T-helper 1 cell treated with Interleukin-12 subunit alpha and Interleukin-12 subunit beta and Interleukin-4 antibody, amounts not matched to agents 30 μg/mL and 1 μg/mL, for 36 hours (primary cell): ENCODE data around the gene HOMEZ.
"Not testable (repeated sequence)": the region's sequence is repeated elsewhere in the genome, so short reads cannot be mapped to it uniquely, and the experiment has no call there.

Experiments used
- H3K27ac Mint-ChIP-seq: one replicate; pipeline ENCODE4 v1.8.0; 2021; ENCODE audit warnings: mild to moderate bottlenecking, mixed read lengths
- H3K27me3 Mint-ChIP-seq: one replicate; pipeline ENCODE4 v1.8.0; 2021; ENCODE audit warnings: low read depth, mixed read lengths
- H3K36me3 Mint-ChIP-seq: one replicate; pipeline ENCODE4 v1.8.0; 2021; ENCODE audit warnings: low read depth, mixed read lengths
- H3K4me1 Mint-ChIP-seq: one replicate; pipeline ENCODE4 v1.8.0; 2021; ENCODE audit warnings: low read depth, mixed read lengths
- H3K4me3 Mint-ChIP-seq: one replicate; pipeline ENCODE4 v1.8.0; 2021; ENCODE audit warnings: mild to moderate bottlenecking, moderate library complexity, mixed read lengths
- H3K9me3 Mint-ChIP-seq: one replicate; pipeline ENCODE4 v1.8.0; 2021; ENCODE audit warnings: mixed read lengths

HOMEZ gene

DNA sequence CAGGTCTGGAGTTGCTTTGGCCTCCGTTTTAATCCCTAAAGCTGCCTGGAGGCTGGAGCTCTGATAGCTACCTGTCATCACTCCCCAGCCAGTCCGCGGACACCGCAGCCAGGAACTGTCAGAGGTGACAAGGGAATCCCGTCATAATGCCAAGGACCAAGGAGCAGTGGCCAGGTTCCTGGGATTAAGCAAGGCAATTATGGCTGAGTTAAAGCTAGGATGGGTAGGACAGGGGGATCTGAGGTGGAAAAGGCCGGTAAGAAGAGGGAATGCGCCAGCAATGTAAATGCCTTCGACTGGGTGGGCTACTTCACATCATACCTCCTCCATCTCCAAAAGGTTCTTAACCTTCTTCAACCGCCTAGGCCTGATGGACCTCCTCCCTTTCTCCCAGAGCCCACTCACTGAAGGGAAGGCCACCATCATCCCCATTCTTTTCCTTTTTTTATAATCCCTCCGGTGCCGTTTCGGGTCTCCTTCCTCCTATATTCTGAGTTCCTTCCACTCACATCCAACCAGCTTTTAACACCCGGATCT is 14.8 kb upstream of the HOMEZ start:
- Mint-ChIP-seq H3K4me1 (peaks cover 18% of the 10 kb centered on the region), H3K4me3 (peak overlapping the region; percentile 93), H3K36me3 (peaks cover 7% of the 10 kb centered on the region), H3K27me3 (no peaks in the 10 kb centered on the region), H3K9me3 (no peaks in the 10 kb centered on the region), H3K27ac (peak overlapping the region; percentile 93)

DNA sequence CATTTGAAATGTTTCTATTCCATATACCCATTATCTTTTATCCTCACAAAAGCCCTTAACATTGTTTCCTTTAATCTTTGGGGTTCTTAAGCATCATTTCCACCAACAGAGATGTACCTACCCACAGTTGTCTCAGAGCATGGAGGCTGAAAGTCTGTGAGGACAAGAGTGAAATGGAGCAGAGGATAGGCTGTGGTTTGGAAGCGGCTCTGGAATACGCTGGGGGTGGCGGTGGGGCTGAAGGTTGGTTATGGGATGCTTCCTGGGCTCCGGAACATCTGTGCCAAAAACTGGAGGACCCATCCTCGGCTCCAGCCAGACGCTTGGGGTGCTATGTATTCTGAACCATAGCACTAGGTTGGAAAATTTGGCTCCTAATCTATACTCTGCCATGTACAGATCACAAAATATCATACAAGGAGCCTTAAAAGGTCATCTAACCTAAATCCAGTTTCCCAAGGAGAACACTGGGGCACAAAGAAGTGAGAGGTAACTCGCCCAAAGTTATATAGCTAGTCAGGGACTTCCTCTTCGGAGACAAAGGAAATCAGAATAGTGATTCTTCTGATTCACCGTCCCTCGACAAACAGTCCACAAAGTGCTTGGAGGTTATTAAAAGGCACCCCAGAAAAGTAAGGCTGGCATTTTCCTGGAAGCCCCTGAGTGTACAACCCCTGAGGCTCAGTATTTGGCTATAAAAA is 14.2 kb upstream of the HOMEZ start:
- peaks cover 7% of the 10 kb centered on the region for H3K36me3 Mint-ChIP-seq
- H3K4me3 Mint-ChIP-seq, result peak overlapping the region; percentile 93
- H3K27ac Mint-ChIP-seq, result peak overlapping the region; percentile 93
- no peaks in the 10 kb centered on the region for H3K27me3 Mint-ChIP-seq
- H3K4me1 Mint-ChIP-seq, result peaks cover 22% of the 10 kb centered on the region
- no peaks in the 10 kb centered on the region for H3K9me3 Mint-ChIP-seq

DNA sequence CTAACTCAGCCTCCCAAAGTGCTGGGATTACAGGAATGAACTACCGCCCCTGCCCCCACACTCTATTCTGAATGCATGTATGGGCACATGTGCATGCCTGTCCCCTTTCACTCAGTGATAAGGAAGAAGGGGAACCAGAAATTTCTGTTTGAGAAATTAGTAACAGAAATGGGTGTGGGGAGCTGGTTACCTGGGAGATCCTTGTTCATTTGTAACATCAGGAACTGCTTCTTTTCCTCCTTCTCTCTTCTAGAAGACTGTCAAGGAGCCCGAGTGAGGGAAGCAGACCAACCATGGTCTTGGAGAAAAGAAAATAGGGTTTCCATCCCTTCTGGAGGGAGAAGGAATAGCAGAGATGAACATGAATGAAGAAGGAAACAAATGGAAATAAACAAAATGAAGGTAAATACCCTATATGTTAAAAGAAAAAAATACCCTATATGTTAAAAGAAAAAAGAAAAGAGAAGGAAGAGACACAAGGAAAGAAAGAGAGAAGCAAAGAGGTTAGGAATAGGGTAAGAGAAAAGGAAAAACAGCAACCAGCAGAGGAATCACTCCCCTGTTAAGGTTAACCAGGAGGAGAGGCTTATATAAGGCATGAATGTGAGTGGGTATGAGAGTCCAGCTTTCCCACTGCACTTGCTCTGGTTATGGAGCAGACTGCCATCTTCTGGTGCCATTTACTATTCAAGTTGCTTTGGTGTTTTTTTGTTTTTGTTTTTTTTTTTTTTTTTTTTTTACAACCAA is 13.5 kb upstream of the HOMEZ start:
- peak overlapping the region; percentile 23 for H3K27ac Mint-ChIP-seq
- H3K36me3 Mint-ChIP-seq, result peaks cover 7% of the 10 kb centered on the region
- H3K9me3 Mint-ChIP-seq, result no peaks in the 10 kb centered on the region
- peaks cover 25% of the 10 kb centered on the region for H3K4me1 Mint-ChIP-seq
- peak overlapping the region; percentile 31 for H3K4me3 Mint-ChIP-seq
- H3K27me3 Mint-ChIP-seq, result no peaks in the 10 kb centered on the region

DNA sequence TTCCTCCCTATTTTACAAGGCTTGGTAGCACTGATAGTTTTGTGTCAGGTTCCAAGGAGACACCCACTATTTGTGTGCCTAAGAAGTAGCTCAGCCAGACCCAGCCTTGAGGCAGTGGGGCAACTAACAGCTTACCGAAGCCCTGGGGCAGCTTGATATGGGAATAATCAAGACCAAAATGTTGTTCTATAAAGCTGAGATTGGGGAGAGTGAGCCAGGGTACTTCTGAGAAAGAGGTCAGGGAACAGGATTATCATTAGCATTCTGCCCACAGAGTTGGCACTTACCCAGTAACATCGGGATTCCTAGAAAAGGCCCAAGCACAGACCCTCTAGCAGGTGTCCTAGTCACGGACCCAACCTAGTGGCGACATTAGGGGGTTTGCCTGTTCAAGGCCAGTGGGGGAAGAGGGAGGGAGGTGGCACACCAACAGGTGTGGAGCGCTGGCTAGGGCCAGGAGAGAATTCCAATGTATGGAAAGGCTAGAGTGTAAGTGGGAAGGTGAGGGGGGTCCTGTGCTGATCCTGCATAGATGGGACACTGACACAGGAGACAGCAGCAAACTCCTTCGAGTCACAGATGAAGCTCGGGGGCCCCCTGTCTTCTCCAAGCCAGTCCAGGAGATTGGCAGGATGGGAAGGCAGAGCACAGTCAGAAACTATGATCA is 11.8 kb upstream of the HOMEZ start:
- Mint-ChIP-seq H3K9me3 (no peaks in the 10 kb centered on the region), H3K4me3 (no peak overlapping the region), H3K27me3 (no peaks in the 10 kb centered on the region), H3K4me1 (peaks cover 22% of the 10 kb centered on the region), H3K27ac (no peak overlapping the region), H3K36me3 (peaks cover 7% of the 10 kb centered on the region)

DNA sequence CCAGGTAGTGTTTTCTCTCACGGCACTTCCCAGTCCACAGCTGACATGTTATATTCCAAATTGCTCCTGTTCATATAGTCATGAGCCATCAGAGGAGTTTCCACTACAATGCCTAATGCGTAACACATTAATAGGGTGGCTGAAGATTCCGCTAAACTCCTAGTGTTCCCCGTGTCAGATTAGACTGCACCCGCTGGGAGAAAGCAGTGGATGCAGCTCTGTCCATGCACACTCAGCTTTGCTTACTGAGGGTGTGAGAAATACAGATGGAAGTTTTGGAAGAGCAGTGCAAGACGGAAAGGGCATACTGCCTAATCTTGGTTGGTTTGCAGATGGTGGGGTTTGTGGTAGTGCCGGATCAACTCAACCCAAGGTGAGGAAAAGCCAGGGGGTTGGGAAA is 11.2 kb upstream of the HOMEZ start:
- Mint-ChIP-seq H3K27me3 (no peaks in the 10 kb centered on the region), H3K4me1 (peaks cover 20% of the 10 kb centered on the region), H3K36me3 (peaks cover 7% of the 10 kb centered on the region), H3K27ac (no peak overlapping the region), H3K4me3 (no peak overlapping the region), H3K9me3 (no peaks in the 10 kb centered on the region)

DNA sequence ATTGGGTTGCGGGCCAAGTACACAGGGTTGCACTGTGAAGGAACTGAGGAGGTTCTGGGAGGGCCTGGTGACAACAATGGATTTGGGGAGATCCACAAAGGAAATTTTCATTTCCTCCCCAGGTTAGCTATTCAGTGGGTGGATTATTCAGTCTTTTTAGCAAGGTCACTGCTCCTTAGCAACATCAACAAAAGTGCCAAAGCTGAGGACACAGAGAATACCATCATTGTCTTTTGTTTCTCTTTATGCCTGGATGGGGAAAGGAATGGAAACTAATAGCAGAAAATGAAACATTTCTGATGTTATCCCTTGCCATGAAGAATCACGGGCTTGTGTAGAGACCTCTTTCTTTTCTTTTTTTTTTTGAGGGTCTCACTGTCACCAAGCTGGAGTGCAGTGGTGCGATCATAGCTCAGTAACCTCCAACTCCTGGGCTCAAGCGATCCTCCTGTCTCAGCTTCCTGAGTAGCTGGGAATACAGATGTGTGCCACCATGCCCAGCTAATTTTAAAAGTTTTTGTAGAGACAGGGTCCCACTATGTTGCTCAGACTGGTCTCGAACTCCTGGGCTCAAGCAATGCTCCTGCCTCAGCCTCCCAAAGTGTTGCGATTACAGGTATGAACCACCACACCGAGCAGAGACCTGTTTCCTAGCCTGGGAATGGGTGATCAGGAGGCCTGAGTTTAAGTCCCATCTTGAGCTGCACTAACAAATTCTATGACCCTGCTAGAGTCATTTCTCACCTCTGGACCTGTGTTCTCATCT is 10.3 kb upstream of the HOMEZ start:
- peaks cover 20% of the 10 kb centered on the region for H3K4me1 Mint-ChIP-seq
- H3K9me3 Mint-ChIP-seq, result no peaks in the 10 kb centered on the region
- no peaks in the 10 kb centered on the region for H3K27me3 Mint-ChIP-seq
- H3K4me3 Mint-ChIP-seq, result no peak overlapping the region
- peaks cover 7% of the 10 kb centered on the region for H3K36me3 Mint-ChIP-seq
- no peak overlapping the region for H3K27ac Mint-ChIP-seq

DNA sequence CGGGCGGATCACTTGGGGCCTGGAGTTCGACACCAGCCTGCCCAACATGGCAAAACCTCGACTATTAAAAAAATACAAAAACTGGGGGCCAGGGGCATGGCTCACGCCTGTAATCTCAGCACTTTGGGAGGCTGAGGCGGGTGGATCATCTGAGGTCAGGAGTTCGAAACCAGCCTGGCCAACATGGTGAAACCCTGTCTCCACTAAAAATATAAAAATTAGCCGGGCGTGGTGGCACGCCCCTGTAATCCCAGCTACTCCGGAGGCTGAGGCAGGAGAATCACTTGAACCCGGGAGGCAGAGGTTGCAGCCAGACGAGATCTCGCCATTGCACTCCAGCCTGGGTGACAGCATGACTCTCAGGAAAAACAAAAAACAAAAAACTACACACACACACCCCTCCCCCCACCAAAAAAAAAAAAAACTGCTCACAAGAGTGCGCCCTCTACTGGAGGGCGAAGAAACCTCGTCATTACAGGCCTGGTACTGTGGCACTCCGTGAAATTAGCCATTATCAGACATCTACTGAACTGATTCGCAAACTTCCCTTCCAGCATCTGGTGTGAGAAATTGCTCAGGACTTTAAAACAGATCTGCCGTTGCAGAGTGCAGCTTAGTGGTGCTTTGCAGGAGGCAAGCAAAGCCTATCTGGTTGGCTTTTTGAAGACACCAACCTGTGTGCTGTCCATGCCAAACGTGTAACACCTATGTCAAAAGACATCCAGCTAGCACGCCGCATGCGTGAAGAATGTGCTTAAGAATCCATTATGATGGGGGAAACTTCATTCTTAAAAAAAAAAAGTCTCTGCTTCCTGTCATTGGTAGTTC is 9.0 kb upstream of the HOMEZ start:
- Mint-ChIP-seq H3K27me3 (no peaks in the 10 kb centered on the region), H3K4me1 (peaks cover 16% of the 10 kb centered on the region), H3K9me3 (no peaks in the 10 kb centered on the region), H3K4me3 (no peak overlapping the region), H3K27ac (peak overlapping the region; percentile 59), H3K36me3 (peaks cover 7% of the 10 kb centered on the region)

DNA sequence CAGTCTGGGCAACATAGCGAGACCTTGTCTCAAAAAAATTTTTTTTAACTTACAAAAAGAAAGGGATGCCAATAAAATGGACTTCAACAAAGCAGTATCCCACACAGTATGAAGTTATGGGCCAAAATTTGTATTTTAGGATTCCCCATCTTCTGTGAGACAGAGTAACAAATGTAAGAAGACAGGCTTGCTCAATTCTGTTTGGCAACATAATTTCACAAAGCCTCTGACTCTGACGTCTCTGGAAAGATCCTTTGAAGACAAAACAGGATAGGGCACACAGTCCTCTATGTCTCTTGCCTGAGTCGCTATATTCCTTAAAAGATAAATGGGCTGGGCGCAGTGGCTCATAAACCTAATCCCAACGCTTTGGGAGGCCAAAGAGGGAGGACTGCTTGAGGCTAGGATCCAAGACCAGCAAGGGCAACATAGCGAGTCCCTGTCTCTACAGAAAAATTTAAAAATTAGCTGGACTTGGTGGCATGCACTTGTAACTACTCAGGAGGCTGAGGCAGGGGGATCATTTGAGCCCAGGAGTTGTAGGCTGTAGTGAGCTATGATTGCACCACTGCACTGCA is 1.1 kb upstream of the HOMEZ start:
- Mint-ChIP-seq H3K4me3 (peak overlapping the region; percentile 97), H3K4me1 (peaks cover 21% of the 10 kb centered on the region), H3K9me3 (no peaks in the 10 kb centered on the region), H3K27me3 (peaks cover 4% of the 10 kb centered on the region), H3K36me3 (no peaks in the 10 kb centered on the region), H3K27ac (peak overlapping the region; percentile 94)

DNA sequence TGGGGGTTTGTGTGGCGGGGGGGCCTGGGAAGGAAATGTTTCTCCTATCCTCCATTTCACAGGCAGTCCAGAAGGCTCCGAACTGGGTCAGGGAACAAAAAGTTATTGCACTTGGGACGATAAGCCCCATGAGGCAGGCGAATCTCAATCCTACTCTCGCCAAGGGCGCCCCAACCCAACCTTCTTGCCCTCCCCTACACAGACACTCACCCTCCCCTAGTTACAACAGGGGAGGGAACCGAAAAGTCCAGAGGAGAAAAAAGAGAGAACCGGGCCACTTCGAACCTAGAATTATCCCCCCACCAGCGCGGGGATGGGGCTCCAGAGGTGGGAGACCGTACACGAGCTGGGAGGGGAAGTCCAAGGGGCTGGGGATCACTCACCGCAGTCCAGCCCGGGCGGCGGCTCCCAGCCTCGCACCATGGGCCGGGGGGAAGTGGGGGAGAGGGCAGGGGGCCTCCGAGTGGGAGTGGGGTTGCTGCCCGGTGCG is 357 bp downstream of the HOMEZ start:
- Mint-ChIP-seq H3K36me3 (no peaks in the 10 kb centered on the region), H3K9me3 (no peaks in the 10 kb centered on the region), H3K27ac (peak overlapping the region; percentile 86), H3K27me3 (peaks cover 4% of the 10 kb centered on the region), H3K4me1 (peaks cover 21% of the 10 kb centered on the region), H3K4me3 (peak overlapping the region; percentile 97)

DNA sequence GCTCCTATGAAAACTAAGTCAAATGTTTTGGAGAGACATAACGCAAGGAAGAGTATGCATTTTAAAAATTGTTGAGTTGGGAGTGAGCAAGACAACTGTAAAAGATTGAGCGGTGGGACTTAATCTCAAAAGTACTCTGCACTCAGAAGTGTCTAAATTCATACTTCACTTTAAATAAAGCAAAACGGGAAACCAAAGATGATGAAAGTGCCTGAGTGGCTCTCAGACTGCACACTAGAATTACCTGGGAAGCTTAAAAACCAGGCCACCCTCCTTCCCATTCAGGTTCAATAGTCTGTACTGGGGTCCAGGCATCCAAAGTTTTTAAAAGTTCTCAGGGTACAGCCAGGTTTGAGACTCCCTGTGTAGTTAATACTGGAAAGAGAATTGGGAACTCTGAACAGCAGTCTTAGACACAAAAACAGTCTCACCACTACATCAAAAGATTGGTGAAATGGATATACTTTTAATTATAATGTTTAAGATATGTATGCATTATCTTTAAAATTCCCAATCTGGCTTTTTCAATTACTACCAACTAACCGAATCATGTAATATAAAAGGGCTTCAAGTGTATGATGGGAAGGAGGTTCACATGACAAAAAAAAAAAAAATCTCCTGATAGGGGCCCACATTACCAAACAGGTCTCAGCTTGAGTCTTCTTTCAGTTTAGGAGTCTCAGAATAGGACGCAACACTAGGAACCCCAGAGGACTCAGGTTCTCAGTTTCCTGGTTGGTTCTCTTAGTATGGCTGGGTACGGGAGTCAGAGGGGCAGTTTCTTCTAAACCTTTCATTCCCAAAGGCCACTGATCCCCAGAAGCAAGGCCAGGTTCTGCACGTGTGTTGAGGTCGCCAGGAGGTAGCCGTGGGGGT is 1.0 kb downstream of the HOMEZ start:
- Mint-ChIP-seq H3K9me3 (no peaks in the 10 kb centered on the region), H3K27me3 (peaks cover 4% of the 10 kb centered on the region), H3K27ac (peak overlapping the region; percentile 86), H3K36me3 (no peaks in the 10 kb centered on the region), H3K4me1 (peaks cover 21% of the 10 kb centered on the region), H3K4me3 (peak overlapping the region; percentile 97)

DNA sequence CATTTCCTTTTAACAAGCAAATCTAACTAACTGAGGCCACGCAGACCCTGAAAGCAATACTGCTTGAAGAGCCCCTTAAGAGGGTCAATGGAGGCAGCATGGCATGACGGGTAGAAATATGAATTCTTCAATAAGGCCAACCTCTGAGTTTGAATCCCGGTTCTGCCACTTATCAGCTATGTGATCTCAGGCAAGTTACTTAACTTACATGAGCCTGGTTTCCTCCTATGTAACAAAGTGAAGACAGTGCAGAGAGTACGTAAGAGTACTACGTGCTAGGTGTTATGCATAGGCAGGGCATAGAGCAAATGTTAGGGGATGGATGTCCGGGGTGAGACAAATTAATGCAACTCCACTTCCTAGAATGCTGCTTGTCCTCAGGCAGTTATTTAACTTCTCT is 4.7 kb downstream of the HOMEZ start:
- no peak overlapping the region for H3K27ac Mint-ChIP-seq
- H3K9me3 Mint-ChIP-seq, result no peaks in the 10 kb centered on the region
- no peaks in the 10 kb centered on the region for H3K27me3 Mint-ChIP-seq
- peaks cover 13% of the 10 kb centered on the region for H3K4me1 Mint-ChIP-seq
- H3K4me3 Mint-ChIP-seq, result no peak overlapping the region
- no peaks in the 10 kb centered on the region for H3K36me3 Mint-ChIP-seq

DNA sequence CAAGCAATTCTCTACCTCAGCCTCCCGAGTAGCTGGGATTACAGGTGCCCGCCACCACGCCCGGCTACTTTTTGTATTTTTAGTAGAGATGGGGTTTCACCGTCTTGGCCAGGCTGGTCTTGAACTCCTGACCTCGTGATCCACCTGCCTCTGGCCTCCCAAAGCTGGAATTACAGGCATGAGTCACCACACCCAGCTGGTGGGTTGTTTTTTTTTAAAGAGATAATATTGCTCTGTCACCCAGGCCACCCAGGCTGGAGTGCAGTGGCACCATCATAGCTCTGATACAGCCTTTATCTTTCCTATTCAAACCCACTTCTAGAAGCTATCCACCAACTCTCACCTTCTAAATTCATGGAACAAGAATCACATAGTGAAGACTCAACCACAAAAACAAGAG is 8.0 kb downstream of the HOMEZ start:
- H3K27ac Mint-ChIP-seq, H3K27me3 Mint-ChIP-seq, H3K4me3 Mint-ChIP-seq, H3K36me3 Mint-ChIP-seq, H3K4me1 Mint-ChIP-seq, H3K9me3 Mint-ChIP-seq: not testable (repeated sequence)
